IPS-18a (cell line): ENCODE results near the gene ZMYND8.
"Not testable (repeated sequence)": the region's sequence is repeated elsewhere in the genome, so short reads cannot be mapped to it uniquely, and the experiment has no call there.

Experiments used
- H3K27ac ChIP-seq: one replicate; pipeline ENCODE4 v1.5.1; 2013; ENCODE audit warnings: low read length
- H3K27me3 ChIP-seq: one replicate; pipeline ENCODE4 v1.6.1; 2013; ENCODE audit warnings: mild to moderate bottlenecking, low read length; ENCODE audit not compliant: control insufficient read depth, insufficient read depth
- H3K36me3 ChIP-seq: one replicate; pipeline ENCODE4 v1.6.1; 2013; ENCODE audit warnings: low read depth, low read length; ENCODE audit not compliant: control insufficient read depth
- H3K4me1 ChIP-seq: one replicate; pipeline ENCODE4 v1.6.1; 2013; ENCODE audit warnings: low read depth, low read length; ENCODE audit not compliant: control insufficient read depth
- H3K4me3 ChIP-seq: one replicate; pipeline ENCODE4 v1.5.1; 2013; ENCODE audit warnings: low read length
- H3K9ac ChIP-seq: one replicate; pipeline ENCODE4 v1.6.1; 2013; ENCODE audit warnings: mild to moderate bottlenecking, low read length, moderate library complexity
- H3K9me3 ChIP-seq: one replicate; pipeline ENCODE4 v1.6.1; 2013; ENCODE audit warnings: low read depth, low read length; ENCODE audit not compliant: control insufficient read depth

The ZMYND8 gene

DNA sequence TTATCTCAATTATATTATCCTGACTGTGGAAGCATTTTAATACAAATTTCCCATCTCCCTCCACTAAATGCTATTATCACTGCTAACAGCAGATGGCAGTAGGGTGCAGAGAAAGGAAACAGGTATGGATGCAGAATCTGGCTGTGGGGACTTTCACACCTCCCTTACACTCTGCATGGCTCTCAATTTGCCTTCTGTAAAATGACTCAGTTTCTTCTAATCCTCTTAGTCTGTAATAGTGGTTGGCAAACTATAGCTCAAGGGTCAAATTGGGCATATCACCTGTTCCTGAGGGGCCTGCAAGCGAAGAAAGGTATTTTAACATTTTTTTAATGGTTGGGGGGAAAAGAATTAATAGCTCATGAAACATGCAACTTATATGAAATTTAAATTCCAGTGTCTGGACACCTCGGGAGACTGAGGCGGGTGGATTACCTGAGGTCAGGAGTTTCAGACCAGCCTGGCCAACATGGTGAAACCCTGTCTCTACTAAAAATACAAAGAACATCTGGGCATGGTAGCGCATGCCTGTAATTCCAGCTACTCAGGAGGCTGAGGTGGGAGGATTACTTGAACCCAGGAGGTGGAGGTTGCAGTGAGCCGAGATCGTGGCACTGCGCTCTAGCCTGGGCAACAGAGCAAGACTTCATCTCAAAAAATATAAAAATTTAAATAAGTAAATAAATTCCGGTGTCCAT is 83.5 kb downstream of the ZMYND8 start:
- H3K9ac ChIP-seq = no peak overlapping the region
- no peaks in the 10 kb centered on the region for H3K9me3 ChIP-seq
- H3K27ac ChIP-seq = no peak overlapping the region
- H3K4me1 ChIP-seq = no peaks in the 10 kb centered on the region
- H3K4me3 ChIP-seq = no peak overlapping the region
- peaks cover 73% of the 10 kb centered on the region for H3K36me3 ChIP-seq
- H3K27me3 ChIP-seq = no peaks in the 10 kb centered on the region

- Histone ChIP-seq H3K27me3 (no peaks in the 10 kb centered on the region), H3K27ac (no peak overlapping the region), H3K4me1 (peaks cover 4% of the 10 kb centered on the region), H3K4me3 (no peak overlapping the region), H3K9ac (no peak overlapping the region), H3K36me3 (peaks cover 65% of the 10 kb centered on the region), H3K9me3 (no peaks in the 10 kb centered on the region)
Observed at GRCh38 chr20:47271046-47271615, 85.4 kb downstream of the ZMYND8 start.

GRCh38 chr20:47269309-47270165 is 87.0 kb downstream of the ZMYND8 start:
- H3K27ac ChIP-seq = no peak overlapping the region
- no peaks in the 10 kb centered on the region for H3K9me3 ChIP-seq
- no peaks in the 10 kb centered on the region for H3K27me3 ChIP-seq
- peaks cover 4% of the 10 kb centered on the region for H3K4me1 ChIP-seq
- H3K4me3 ChIP-seq = no peak overlapping the region
- H3K36me3 ChIP-seq = peaks cover 63% of the 10 kb centered on the region
- H3K9ac ChIP-seq = no peak overlapping the region

DNA sequence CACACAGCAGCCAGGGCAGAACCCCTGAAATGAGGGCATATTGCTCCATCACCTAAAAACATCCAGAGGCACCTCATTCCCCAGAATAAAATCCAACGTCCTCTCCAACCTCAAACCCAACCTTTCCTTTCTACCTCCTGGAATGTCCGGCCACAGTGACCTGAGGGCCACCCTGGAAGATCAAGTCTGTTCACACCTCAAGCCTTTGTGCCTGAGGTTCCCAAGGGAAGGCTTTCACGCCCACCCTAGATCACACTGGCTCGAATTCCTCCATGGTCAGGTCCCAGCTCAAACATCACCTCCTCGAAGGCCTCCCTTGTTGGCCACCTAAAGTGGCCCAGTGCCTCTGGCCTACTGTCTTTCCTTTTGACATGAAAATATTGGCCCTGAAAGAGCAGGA is 88.9 kb downstream of the ZMYND8 start:
- Histone ChIP-seq H3K27ac (no peak overlapping the region), H3K4me3 (no peak overlapping the region), H3K9me3 (no peaks in the 10 kb centered on the region), H3K36me3 (peaks cover 66% of the 10 kb centered on the region), H3K27me3 (no peaks in the 10 kb centered on the region), H3K9ac (no peak overlapping the region), H3K4me1 (peaks cover 4% of the 10 kb centered on the region)

DNA sequence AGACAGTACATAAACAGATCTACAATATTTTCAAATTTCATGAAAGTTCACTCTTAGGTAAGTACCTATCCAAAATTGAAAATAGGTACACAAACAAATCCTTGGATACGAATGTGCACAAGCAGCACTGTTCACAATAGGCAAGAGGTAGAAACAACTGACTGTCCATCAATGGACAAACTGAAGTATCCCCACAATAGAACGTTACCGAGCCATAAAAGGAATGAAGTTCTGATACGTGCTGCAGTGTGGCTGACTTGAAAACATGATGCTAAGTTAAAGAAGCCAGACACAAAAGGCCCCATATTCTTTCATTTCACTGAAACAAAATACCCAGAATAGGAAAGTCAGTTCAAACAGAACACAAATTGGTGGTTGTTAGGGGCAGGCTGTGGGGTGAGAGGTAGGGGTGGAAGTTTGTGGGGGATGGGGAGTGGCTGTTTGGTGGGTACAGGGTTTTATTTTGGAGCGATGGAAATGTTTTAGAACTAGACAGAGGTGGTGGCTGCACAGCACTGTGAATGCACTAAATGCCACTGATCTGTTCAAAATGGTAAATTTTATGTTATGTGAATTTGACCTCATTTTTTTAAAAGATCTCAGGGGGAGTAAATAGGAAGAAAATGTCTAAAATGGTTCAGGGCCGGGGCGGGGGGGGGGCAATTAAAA is 89.5 kb downstream of the ZMYND8 start:
- H3K36me3 ChIP-seq = peaks cover 67% of the 10 kb centered on the region
- no peaks in the 10 kb centered on the region for H3K9me3 ChIP-seq
- peaks cover 4% of the 10 kb centered on the region for H3K4me1 ChIP-seq
- H3K27me3 ChIP-seq = no peaks in the 10 kb centered on the region
- H3K27ac ChIP-seq = no peak overlapping the region
- no peak overlapping the region for H3K4me3 ChIP-seq
- H3K9ac ChIP-seq = no peak overlapping the region

- peaks cover 69% of the 10 kb centered on the region for H3K36me3 ChIP-seq
- no peaks in the 10 kb centered on the region for H3K27me3 ChIP-seq
- H3K27ac ChIP-seq = no peak overlapping the region
- H3K9me3 ChIP-seq = no peaks in the 10 kb centered on the region
- H3K4me1 ChIP-seq = peaks cover 4% of the 10 kb centered on the region
- no peak overlapping the region for H3K9ac ChIP-seq
- no peak overlapping the region for H3K4me3 ChIP-seq
Observed at GRCh38 chr20:47265984-47266383, 90.5 kb downstream of the ZMYND8 start.

GRCh38 chr20:47265214-47265613 is 91.3 kb downstream of the ZMYND8 start:
- no peak overlapping the region for H3K4me3 ChIP-seq
- peaks cover 74% of the 10 kb centered on the region for H3K36me3 ChIP-seq
- H3K9ac ChIP-seq = no peak overlapping the region
- no peak overlapping the region for H3K27ac ChIP-seq
- H3K27me3 ChIP-seq = no peaks in the 10 kb centered on the region
- peaks cover 4% of the 10 kb centered on the region for H3K4me1 ChIP-seq
- no peaks in the 10 kb centered on the region for H3K9me3 ChIP-seq

DNA sequence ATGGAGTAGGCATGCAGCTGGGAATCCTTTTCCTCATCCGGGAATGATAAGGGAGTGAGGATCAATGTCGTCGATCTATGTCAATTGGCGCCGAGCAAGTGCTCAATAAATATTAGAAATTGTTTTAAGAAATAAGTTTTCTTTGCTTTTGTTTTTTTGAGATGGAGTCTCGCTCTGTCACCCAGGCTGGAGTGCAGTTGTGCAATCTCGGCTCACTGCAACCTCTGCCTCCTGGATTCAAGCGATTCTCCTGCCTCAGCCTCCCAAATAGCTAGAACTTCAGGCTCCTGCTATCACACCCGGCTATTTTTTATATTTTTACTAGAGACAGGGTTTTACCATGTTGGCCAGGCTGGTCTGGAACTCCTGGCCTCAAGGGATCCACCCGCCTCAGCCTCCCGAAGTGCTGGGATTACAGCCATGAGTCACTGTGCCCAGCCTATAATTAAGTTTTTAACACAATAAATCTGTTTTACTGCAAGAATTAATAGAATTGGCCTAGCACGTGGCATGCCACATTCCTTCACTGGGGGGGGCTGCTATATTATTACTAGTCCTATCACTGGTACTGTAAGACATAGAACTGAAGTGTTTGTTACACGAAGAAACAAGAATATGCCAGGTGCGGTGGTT is 92.2 kb downstream of the ZMYND8 start:
- H3K9me3 ChIP-seq, H3K4me1 ChIP-seq, H3K27ac ChIP-seq, H3K9ac ChIP-seq, H3K27me3 ChIP-seq, H3K4me3 ChIP-seq: not testable (repeated sequence)
- peaks cover 75% of the 10 kb centered on the region for H3K36me3 ChIP-seq

- Histone ChIP-seq H3K9ac (no peak overlapping the region), H3K27me3 (no peaks in the 10 kb centered on the region), H3K9me3 (no peaks in the 10 kb centered on the region), H3K36me3 (peaks cover 74% of the 10 kb centered on the region), H3K4me3 (no peak overlapping the region), H3K4me1 (peaks cover 4% of the 10 kb centered on the region), H3K27ac (no peak overlapping the region)
Observed at GRCh38 chr20:47263465-47264084, 92.9 kb downstream of the ZMYND8 start.

- peaks cover 74% of the 10 kb centered on the region for H3K36me3 ChIP-seq
Observed at GRCh38 chr20:47263080-47263464, 93.4 kb downstream of the ZMYND8 start.

More at GRCh38 chr20:47263080-47263464, 93.4 kb downstream of the ZMYND8 start:
- Histone ChIP-seq H3K9me3 (no peaks in the 10 kb centered on the region), H3K27me3 (no peaks in the 10 kb centered on the region), H3K4me1 (peaks cover 4% of the 10 kb centered on the region), H3K27ac (no peak overlapping the region), H3K4me3 (no peak overlapping the region), H3K9ac (no peak overlapping the region)
